Measurements from ENCODE around the gene UPF2.

The UPF2 gene

DNA sequence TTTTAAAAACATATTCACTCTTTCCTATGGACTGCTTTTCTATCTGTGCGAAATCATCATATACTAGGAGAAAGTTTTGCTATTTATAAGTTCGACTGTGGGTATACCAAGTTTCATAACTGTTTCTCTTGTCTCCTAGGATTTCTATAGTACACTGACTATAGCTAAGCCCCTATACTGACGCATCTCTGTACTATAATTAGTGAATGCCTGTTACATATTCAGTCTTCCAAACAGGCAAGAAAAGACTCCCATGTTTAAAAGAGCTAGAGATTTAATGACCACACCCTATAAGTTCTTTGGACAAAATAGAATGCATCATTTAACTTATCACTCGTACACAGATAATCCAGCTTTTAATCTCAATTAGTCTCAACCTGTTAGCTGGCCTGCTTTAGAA is 80.8 kb downstream of the UPF2 start:
- DNase-seq = no peak

DNA sequence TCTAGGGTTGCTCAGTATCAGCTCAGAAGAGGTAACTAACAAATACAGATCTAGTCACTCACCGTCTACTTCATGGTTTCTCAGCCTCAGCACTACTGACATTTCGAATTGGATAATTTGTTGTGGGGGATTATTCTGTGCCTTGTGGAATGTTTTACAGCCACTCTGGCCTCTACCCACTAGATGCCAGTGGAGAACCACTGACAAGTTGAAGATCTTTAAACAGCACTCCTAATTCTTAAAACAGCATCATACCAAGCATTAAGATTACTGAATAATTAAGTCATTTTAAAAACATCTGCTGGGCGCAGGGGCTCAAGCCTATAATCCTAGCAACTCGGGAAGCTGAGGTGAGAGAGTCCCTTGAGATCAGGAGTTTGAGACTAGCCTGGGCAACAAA is 82.6 kb downstream of the UPF2 start:
- no peak for DNase-seq

DNA sequence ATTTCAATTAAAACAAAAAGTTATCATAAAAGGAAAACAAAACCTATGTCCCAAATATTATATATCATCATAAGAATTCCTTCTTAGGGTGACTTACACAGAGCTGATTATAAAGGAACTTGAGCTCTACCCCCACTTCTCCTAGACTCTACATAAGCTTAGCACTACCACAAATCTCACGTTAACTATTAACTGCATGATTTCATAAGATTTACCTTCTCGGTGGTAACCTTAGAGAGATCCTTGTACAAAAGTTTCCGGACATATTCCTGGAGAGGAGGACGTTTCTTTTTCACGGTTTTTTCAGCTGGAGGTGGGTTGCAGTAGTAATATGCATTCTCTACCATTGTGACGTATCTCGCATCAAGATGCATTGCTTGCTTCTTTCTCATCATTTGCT is 83.7 kb downstream of the UPF2 start:
- DNase-seq = no peak

DNA sequence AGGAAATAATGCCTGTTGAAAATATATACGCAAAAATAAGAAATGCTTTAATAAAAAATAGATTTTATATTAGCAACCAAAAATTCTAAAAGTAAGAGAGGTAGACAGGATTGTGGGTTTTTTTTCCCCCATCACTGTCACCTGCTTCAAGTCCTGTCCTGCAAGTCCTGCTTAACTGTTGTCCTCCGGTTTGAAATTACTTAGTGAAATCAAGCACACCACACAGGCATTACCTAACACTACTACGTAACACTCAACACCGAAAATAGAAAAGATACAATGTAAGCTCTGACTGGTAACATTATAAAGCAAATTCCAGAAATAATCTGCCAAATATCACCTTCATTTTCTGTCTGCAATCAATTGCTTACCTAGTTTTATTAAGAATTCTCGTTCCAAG is 90.9 kb downstream of the UPF2 start:
- no peak for DNase-seq

DNA sequence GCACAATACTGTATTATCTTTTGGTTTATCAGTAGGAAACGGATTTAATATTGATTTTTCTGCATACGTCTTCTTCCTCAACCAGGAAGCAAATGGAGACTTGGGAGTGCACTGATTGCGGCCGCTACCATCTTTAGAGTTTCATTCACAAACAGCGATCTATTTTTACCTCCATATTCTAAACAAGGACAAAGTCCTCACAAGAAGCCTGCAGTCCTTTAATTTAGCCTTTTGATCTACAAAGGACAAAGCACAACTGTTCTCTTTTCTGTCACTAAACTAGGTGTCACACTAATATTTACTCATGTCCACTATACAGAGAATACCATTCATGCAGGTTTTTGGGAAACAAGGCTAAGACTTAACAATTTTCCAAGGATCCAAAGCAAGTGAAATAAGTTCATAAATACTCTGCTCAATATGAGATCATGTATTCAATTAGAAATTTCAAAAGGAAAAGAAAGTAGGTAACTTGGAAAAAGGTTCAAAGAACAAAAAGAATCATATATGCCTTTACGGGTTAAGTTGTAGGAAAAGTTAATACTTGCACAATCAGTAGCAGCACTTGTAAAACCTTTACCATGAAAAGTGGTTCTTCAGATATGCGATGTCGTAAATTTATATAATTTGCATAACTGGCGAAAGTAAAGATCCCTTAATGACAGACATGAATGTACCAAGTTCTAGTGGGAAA is 92.1 kb downstream of the UPF2 start:
- DNase-seq = no peak

DNA sequence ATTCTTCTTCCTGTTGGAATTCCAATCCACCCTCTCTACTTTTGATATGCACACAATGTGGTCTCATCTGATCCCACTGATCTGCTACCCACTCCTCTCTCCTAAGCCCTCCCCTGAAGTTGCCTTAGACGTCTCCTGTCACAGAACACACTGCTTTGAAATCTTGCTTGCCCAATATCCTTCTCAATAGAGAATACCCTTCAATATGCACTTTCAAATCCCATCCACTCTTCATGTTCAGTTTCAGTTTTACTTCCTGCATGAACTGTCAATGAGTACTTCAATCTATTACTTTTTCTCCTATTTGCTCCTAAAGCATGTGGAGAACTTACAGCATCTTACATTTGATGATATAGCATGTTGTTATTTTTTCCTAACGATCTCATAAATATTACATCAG is 93.5 kb downstream of the UPF2 start:
- no peak for DNase-seq

DNA sequence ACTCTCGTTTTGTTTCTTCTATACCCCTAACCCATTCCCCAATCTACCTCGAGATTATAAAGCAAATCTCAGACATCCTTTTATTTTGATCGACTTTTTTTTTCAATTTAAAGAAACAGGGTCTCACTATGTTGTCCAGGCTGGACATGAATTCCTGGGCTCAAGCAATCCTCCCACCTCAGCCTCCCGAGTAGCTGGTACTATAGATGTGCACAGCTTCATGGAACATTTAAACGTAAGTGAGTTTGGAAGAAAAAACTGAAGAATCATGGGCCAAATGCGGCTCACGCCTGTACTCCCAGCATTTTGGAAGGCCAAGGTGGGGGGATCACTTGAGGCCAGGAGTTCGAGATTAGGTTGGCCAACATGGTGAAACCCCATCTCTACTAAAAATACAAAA is 96.0 kb downstream of the UPF2 start:
- DNase-seq = no peak

DNA sequence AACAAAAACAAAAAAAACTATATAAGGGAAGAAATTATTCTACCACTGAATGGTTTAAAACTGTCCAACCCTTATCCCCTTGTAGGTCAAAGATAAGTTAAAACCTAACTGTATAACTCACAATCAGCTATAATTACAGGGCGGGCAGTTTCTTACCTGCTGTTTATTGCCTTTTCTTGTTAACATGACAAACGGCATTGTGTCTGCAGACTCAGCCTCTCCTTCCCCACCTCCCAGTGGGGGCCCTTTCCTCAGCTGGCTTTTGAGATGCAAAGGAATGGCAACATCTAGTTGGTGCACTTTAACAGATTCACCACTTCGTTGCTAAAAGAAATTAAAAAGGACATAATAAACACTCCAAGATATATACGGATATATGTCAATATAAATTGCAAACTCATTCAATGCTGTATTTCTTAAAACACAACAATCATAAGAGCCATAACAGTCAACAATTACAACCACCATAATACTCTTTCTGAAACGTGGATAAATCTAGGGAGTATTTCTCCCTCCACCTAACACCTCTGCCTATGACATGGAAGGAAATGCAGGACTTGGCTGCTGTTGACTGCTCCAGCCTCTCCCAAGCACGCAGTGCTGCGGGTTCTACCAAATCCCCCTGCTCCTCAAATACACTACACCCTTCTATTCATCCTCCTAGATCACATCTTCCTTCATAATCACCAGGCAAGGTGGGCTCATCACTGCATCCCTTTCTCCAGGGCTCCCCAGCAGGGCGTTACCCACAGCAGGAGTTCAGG is 106.0 kb downstream of the UPF2 start:
- no peak for DNase-seq

DNA sequence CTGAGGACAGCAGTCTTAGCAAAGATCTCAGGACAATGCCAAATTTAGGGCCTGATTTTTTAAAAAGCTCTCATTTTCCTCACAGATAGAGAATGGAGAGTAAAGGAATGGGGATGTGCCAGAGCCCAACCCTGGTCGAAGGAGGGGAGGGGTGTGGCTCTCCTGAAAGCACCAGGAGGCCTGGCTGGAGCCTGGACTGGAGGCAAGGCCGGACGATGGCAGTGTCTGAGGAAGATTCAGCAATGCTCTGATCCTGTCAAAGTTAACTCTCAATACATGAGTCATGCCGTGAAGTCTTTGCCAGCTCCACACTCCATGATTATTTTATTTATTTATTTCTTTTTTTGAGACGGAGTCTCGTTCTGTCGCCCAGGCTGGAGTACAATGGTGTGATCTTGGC is 108.3 kb downstream of the UPF2 start:
- no peak for DNase-seq

DNA sequence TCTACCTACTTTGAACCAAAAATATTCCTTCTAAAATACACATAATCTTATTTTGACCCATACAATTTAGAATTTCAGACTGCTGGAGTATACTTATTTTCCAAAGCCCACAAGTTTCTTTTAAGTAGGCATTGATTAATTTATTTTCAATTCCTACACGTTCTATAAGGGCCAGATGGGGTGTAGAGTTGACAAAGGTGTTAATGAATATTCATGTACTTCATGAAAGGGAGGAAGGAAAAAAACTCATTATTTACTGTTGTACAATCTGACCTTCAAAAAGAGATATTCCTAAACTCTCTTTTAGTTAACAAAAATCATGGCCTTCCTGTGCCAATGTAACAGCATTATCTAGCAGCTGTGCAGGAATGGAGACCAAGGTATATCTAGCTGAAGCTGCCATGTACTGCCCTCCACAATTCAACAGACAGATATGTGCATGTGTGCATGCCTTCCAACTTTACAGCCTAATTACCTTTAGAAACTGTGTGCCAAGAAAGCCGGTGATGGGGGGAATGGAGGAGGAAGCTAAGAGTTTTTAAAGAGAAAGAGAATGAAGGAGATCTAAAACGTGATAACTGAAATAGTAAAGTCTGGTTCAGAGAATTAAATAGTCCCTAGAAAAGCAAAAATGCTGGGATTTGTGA is 108.9 kb downstream of the UPF2 start:
- DNase-seq = no peak

DNA sequence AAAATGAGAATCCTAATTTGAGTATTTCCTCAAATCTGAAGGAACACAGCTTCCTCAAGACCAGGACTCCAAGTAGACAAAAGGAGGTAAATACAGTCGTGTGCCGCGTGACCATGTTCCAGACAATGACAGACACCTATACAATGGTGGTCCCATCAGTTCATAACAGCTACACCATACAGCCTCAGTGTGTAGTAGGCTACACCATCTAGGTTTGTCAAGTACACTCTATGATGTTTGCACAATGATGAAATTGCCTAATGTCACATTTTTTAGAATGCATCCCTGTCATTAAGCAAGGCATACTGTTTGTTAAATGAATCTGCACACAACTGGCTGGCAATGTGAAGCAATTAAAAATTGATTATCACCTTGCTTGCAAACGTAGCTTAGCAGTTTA is 111.6 kb downstream of the UPF2 start:
- no peak for DNase-seq

DNA sequence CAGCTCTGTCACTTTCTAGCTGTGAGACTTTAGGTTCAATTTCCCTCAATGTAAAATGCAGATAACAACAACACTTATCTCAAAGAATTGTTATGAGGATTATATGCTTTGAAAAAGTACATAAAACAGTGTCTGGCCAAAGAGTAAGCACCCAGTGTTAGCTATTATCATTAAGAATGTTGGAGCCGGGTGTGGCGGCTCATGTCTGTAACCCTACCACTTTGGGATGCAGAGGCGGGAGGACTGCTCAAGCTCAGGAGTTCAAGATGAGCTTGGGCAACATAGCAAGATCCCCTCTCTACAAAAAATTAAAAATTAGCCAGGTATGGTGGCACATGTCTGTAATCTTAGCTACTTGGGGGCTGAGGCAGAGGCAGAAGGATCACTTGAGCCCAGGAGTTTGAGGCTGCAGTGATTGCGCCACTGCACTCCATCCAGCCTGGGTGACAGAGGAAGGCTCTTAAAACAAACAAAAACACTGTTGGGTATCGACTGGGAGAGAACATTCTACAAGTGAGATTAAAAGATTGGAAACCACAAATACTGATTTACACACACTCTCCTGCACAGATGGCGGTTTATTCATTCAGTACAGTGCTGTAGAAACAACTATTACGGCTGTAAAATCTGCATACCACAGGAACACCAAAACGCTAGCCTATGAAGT is 112.2 kb downstream of the UPF2 start:
- no peak for DNase-seq

DNA sequence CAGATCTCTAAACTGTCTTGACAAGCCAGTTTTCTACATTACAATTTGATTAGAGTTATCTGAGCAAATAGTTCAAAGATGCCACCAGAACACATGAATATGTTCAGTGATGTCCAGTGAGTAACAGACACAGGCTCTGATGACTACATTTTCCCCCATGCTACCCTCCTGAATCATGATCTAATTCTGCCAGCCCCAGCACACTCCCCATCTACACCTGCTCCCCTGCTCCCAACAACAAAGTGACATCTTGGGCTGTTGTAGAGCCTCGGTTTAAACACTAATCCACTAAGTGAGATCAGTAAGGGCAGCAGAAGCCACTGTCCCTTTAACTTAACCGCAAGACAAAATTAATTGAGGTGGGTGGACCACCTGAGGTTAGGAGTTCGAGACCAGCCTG is 114.9 kb downstream of the UPF2 start:
- DNase-seq = no peak

DNA sequence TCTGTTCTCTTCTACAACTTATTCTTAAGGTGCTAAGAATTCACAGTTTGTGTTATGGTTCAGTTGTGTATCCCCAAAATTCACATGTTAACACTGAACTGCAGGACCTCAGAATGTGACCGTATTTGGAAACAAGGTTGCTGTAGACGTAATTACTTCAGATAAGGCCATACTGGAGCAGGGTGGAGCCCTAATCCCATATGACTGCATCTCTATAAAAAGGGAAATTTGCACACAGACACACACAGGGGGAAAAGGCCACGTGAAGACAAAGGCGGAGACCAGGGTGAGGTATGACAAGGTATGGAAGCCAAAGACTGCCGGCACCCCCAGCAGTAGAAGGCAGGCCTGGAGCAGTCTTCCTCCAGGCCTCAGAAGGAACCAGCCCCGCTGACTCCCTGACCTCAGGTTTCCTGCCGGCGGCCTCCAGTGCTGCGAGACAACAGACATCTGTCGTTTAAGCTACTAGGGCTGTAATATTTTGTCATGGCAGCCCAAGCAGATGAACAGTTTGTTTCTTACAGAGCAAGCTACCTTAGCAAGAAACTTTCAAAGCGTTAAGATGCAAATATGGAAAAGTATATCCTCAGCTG is 120.7 kb downstream of the UPF2 start:
- no peak for DNase-seq

DNA sequence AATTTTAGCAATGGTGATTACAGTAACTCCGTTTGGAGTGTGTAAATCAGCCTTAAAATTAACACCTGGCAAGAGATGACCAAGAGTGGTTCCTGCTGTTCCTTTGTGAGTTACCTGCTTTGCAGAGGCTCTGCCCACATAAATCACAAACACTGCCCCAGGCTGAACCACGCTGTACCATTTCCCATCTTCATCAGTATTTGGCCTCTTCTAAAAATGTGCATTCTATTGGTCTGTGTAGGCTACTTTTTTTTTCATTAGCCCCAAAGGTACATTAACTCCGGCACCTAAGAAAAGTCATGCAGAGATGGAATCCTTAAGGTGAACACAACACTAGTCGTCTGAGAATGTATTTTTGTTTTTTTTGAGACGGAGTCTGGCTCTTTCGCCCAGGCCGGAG is 123.3 kb downstream of the UPF2 start:
- DNase-seq = no peak

DNA sequence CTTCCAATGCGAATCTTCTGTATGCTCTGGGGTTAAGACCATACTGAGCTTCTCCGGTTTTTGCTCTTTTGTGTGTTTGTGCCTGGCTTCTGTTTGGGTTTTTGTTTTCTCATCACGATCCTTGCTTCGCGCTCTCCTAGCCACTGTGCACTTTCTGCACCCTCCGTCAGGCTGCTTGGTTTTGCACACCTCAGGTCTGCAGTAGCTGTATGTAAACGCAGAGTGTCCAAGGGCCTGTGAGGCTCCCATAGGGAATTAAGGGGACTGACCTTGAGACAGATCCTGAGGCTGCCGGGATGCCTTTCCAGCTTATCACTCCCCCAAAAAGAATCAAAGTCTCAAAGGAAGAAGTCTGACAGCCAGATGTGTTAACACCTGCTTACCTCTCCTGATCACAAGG is 124.2 kb downstream of the UPF2 start:
- DNase-seq = no peak

DNA sequence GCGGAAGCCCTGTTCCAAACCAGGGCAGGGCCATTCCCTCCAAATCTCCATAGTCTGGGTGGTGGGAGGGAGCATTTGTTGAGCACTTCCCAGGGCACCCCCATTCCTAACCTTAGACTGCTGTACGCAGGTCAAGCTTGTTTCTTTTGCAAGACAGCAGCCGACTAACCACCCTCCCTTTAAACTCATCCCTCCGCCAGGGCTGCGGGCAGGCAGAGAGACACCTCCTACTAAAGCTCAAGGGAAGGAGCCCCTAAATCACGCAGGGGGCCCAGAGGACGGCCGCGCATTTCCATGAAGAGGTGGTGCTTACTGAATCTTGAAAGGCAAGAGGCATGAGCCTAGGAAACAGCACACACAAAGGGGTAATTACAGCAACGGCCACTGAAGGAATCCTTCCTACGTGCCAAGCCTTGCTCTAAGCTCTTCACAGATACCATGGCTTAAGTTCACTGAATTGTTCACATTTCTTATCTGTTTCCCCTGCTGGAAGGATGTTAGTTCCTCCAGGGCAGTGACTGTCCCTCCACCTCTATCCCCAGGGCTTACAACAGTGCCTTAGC is 129.4 kb downstream of the UPF2 start:
- DNase-seq = no peak

DNA sequence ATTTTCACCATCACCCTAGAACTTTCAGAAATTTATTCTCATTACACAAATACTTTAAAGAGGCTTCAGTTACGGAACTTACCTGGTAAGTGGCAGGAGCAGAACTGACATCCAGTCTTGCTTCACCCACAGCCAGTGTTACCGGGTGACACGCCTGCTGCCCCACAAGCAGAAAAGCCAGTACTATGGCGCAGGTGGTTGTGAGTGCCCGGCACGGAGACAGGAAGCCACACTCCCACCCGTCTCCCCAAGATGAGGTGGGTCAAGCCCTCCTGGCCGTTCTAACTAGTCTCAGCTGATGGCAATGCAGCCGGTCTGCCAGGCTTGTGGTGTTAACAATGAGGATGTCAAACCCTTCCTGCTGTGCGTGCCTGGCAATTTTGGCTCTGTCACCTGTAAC is 132.5 kb downstream of the UPF2 start:
- DNase-seq = no peak

DNA sequence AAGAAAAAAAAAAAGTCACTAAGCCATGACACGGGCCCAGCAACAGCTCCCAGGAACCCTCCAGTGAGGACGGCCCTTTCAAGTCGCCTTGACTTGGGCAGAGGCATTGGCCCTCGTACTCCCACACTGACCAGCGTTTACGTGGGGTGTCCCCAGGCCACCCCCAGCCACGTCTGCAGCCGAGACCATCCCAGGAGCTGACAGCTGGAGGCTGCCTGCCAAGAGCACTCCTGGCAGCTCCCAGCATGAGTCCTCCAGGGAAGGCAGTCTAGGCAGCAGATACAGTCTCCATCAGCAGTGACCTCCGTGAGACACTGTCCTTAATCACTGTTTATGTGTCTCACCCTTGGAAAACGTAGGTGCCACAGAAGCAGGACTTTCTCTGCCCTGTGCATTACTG is 133.0 kb downstream of the UPF2 start:
- no peak for DNase-seq

DNA sequence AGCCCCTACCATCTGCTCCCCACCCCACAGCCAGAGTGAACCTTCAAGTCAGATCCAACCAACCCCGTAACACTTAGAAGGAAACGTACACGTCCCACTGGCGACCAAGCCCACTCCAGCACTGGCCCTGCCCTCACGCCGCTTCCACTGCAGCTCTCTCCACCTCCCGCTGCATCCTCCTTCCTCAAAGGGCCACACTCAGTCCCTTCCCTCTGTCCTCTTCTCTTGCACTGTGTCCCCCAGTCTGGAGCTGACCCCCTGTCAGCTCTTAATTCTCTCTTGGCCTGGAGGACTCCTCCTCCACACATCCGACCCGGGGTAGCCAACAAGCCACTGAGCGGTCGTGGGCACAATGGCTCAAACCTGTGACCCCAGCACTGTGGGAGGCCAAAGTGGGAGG is 133.6 kb downstream of the UPF2 start:
- no peak for DNase-seq

DNA sequence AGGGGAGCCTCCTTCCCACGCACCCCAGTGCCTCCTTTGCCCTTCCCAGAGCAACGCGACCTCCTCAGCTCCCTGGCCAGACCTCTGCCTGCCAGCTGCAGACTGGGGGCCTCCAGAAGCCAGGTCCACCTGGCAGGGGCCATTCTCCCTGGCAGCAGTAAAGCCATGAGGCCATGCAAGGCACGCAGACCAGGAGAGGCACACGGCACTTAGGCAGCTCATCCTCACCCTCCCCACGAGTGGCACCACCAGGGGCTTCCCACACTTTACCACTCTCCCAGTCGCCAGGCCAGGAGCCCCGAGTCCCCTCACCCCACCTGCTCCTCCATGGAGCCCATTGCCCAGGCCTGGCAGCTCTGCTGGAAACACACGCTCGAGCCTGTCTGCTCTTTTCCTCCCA is 134.1 kb downstream of the UPF2 start:
- no peak for DNase-seq

DNA sequence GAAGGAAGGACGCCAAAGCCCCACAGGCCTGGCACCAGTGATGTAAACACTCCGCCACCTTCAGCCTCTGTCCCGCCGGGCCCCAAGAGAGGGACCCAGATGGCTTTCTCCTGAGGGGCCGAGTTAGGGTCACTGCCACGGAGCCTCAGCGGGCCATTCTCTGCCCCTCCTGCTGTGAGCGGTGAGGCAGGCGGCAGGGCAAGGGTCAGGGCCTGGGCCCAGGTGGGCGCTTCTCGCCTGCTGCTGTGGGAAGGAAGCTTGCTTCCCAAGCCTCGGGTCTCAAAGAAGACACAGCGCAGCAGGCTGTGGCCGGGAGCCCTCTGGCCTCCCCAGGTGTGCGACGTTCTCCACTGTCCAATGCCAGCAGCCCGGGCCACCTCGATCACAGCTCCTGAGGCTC is 134.7 kb downstream of the UPF2 start:
- no peak for DNase-seq

DNA sequence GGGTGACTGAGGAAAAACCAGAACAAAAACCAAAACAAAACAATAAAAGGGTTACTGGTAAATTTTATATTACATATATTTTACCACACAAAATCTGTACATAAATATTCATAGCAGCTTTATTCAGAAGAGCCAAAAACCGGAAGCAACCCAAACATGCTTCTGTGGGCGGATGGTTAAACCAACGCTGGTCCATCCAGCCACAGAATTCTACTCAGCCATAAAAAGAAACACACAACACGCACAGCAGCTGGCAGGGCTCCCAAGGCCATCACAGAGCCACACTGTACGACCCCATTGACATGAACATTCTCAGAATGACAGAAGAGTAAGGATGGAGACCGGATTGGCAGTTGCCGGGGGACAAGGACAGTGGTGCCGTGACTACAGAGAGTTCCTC is 135.9 kb downstream of the UPF2 start:
- DNase-seq = no peak
